ENCODE data around the gene ANXA4.
A peak's percentile ranks its signal among the peaks of the same experiment; 100 is the strongest.
"Not testable (repeated sequence)": the region's sequence is repeated elsewhere in the genome, so short reads cannot be mapped to it uniquely, and the experiment has no call there.

The ANXA4 gene

DNA sequence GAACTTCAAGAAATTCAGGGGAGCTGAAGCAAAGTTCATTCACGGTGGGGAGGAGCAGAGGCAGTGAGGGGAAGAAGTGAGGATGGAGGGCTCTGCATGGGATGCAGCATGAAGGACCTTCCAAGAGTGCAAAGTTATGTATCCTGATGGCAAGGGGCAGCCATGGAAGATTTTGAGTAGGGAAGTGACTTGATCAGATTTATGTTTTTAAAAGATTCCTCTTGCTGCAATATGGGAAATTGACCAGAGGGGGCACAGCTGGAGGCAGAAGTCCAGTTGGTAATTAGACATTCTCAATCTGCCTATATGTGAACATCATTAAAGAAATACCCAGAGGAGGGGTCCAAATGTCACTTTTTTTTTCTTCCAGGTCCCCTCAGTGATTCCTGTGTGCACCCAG, 21.5 kb upstream of the ANXA4 start:
- DNase-seq (ENCODE audit: low read depth in 1 of 2, low spot score in 1 of 2), result no peak

DNA sequence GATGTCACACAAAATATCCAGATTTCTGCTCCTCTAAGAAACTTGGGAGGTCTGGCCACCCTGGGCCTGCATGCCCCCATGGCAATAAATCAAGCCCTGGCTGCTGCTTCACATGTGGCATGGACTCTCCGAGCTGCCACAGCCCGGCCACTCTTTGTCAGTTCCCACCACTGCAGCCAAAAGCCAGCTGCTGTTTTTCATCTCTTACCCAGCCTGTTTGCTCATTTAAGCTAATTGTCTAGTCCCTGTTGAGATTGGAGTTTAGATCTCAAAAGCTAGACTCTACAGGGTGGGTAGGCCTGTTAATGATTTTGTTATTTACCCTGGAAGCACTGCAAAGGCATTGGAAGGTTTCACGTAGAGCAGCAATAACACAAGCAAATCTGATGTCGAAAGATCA, 20.9 kb upstream of the ANXA4 start:
- DNase-seq (ENCODE audit: low read depth in 1 of 2, low spot score in 1 of 2), result no peak

DNA sequence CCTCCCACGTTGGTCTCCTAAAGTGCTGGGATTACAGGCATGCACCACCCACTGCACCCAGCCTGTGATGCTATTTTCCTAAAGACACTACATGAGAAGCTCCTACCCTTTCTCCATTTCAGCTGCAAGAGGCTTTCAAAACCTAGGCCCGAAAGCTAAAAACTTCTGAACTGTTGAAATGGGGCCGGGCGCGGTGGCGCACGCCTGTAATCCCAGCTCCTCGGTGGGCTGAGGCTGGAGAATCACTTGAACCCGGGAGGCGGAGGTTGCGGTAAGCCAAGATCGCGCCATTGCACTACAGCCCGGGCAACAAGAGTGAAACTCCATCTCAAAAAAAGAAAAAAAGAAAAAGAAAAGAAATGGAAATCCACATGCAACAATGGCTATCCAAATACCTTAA, 18.1 kb upstream of the ANXA4 start:
- no peak for DNase-seq (ENCODE audit: low read depth in 1 of 2, low spot score in 1 of 2)

DNA sequence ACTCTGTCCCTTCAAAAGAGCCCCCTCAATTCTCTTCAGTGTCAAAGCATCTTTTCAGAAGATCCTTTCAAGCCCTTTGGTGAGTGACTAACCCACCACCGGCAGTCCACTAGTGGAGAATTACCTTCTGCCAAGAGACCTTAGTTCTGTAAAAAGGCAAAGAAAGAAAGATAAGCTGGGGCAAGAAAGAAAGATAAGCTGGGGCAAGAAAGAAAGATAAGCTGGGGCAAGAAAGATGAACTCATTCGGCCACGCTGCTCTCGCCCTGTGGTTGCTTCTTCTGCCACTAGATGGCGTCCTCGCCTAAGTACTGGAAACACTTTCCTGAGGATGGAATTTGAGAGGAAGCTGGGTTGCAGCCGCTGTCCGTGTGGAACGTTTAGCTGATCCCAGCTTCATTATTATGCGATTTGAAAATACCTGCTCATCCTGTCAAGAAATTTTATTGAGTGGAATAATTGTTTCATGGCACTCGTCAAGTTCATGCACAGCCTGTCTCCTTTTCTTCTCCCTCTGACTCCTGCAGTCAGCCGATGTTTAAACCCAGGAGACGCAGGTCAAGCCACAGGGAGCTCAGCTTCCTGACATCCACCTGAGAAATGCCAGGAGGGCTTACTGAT, 17.3 kb upstream of the ANXA4 start:
- peak; percentile 72 to 76 for DNase-seq (ENCODE audit: low read depth in 1 of 2, low spot score in 1 of 2)

GRCh38 chr2:69725706-69726360, 16.1 kb upstream of the ANXA4 start:
- DNase-seq (ENCODE audit: low read depth in 1 of 2, low spot score in 1 of 2), result no peak

GRCh38 chr2:69729266-69729665, 12.7 kb upstream of the ANXA4 start:
- no peak for DNase-seq (ENCODE audit: low read depth in 1 of 2, low spot score in 1 of 2)

GRCh38 chr2:69729781-69730180, 12.2 kb upstream of the ANXA4 start:
- DNase-seq (ENCODE audit: low read depth in 1 of 2, low spot score in 1 of 2), result no peak

DNA sequence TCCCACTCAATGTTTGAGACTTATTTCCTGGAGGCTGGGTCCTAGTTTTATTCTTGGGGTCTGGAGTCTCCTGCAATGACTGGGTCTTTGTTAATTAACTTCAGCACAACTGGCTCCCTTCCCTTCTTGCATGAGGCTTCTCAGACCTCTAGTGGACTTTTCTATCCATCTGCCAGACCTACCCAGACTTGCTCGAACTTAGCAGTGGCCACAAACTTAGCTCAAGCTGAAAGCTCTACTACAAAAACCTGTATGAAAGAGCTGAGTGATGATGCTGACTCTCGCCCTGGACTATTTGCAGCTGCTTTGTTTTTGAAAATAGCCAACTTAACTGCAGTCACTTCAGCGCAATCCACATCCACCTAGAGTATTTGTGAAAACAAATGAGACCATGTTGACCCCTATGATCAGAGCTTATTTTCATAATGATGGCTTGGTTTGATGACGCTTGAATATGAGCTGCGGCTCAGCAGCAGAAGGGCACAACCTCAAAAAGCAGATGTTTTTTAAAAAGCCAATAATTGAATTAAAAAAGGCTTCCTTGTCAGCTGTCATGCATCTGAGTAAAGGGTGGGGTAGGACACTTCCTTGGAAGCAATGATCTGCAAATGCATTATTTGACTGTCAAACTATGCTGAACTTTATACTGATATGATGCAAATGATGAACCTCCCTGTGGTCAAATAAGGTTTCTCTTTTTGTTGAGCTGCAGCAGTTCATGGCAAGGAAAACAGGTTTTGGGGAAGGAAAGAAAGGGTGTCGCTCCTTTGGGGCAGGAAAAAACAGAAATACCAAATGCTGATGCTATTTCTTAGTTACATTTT, 10.6 kb upstream of the ANXA4 start:
- DNase-seq (ENCODE audit: low read depth in 1 of 2, low spot score in 1 of 2), result no peak

- DNase-seq (ENCODE audit: low read depth in 1 of 2, low spot score in 1 of 2), result no peak
Measured at GRCh38 chr2:69733342-69734034, 8.4 kb upstream of the ANXA4 start.

- DNase-seq (ENCODE audit: low read depth in 1 of 2, low spot score in 1 of 2), result no peak
Measured at GRCh38 chr2:69734035-69734611, 7.8 kb upstream of the ANXA4 start.

GRCh38 chr2:69734854-69735544, 6.9 kb upstream of the ANXA4 start:
- DNase-seq (ENCODE audit: low read depth in 1 of 2, low spot score in 1 of 2), result no peak

GRCh38 chr2:69735686-69736085, 6.2 kb upstream of the ANXA4 start:
- DNase-seq (ENCODE audit: low read depth in 1 of 2, low spot score in 1 of 2), result no peak

DNA sequence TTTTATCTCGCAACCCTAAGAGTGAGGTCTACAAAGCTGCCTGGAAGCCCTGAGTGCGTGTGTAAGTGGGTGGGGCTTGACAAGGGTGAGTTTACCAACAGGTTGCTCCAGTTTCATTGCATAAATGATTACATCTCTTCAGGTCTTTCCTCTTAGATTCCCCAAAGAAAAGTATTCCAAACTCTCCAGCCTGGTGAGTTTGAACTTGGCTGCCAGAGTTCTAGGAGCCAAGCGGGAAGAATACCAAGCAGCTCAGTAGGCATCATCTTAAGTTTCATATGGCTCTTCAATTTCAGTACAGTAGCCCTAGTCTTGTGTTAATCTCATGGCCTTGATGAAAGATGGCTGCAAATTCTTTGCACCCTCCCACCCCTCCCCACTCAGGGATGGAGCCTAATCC, 3.8 kb upstream of the ANXA4 start:
- DNase-seq (ENCODE audit: low read depth in 1 of 2, low spot score in 1 of 2), result not testable (repeated sequence)

DNA sequence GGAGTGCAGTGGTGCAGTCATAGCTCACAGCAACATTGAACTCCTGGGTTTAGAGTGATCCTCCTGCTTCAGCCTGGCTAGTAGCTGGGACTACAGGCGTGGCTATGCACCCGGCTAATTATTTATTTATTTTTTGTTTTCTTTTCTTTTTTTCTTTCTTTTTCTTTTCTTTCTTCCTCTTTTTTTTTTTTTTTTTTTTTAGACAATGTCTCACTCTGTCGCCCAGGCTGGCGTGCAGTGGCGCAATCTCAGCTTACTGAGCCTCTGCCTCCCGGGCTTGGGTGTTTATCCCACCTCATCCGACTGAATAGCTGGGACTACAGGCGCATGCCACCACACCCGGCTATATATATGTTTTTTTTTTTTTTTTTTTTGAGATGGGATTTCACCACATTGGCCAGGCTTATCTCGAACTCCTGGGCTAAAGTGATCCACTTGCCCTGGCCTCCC, 1.4 kb upstream of the ANXA4 start:
- no peak for DNase-seq (ENCODE audit: low read depth in 1 of 2, low spot score in 1 of 2)

DNA sequence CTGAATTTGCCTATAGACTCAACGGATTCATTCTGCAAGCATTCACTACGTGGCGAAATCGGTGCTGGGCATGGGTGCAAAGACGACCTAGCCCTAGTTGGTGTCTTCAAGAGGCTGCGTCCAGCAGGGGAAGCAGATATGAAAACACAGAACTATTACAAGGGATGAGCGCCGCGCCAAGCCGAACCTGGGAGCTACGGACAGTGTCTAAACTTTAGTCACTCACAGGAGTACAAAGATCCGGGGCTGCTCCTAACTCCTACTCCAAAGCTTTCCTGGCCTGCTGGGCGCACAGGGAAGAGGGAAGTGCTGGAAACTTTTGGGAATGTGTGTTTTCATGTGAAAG, 732 bp upstream of the ANXA4 start:
- DNase-seq (ENCODE audit: low read depth in 1 of 2, low spot score in 1 of 2), result no peak

- DNase-seq (ENCODE audit: low read depth in 1 of 2, low spot score in 1 of 2), result no peak
Measured at GRCh38 chr2:69742322-69742952, 503 bp downstream of the ANXA4 start.

DNA sequence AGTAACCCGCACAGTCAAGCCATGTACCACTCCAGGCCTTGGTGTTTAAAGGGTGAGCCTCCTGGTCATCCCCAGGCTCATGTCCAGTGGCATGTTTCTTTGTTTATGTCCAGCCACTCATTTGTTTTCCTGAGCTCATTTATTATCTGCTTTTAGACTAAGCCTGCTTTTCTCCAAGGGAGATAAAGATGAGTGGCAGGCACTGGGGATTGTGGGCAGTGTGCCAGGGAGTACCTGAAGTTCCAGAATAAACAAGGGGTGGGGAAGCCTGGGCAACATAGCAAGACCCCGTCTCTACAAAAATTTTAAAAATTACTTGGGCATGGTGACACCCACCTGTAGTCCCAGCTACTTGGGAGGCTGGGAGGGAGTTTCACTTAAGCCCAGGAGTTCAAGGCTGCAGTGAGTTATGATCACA, 1.9 kb downstream of the ANXA4 start:
- no peak for DNase-seq (ENCODE audit: low read depth in 1 of 2, low spot score in 1 of 2)

DNA sequence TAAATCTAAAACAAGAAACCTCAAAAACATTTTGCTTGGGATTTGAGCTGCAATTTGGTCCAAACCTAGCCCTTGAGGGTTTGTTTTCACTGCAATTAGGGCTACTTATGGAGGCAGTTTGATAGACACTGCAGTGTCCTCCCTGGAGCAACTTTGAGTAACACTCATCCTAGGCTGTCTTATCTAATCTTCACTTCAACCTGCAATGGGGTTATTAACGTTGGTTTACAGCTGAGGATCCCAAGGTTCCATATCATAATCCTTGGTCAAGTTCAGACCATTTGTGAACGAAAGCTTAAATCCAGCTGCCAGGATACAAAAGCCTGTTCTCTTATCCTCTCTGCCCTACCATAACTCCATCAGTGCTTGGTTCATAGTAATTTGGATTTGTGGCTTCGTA, 2.5 kb downstream of the ANXA4 start:
- no peak for DNase-seq (ENCODE audit: low read depth in 1 of 2, low spot score in 1 of 2)

GRCh38 chr2:69745035-69745434, 3.1 kb downstream of the ANXA4 start:
- DNase-seq (ENCODE audit: low read depth in 1 of 2, low spot score in 1 of 2), result no peak

GRCh38 chr2:69750246-69750645, 8.3 kb downstream of the ANXA4 start:
- DNase-seq (ENCODE audit: low read depth in 1 of 2, low spot score in 1 of 2), result no peak
